Measurements from ENCODE around the gene IL17D.
"Not testable (repeated sequence)": the region's sequence is repeated elsewhere in the genome, so short reads cannot be mapped to it uniquely, and the experiment has no call there.

Gene IL17D, protein sequence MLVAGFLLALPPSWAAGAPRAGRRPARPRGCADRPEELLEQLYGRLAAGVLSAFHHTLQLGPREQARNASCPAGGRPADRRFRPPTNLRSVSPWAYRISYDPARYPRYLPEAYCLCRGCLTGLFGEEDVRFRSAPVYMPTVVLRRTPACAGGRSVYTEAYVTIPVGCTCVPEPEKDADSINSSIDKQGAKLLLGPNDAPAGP

DNA sequence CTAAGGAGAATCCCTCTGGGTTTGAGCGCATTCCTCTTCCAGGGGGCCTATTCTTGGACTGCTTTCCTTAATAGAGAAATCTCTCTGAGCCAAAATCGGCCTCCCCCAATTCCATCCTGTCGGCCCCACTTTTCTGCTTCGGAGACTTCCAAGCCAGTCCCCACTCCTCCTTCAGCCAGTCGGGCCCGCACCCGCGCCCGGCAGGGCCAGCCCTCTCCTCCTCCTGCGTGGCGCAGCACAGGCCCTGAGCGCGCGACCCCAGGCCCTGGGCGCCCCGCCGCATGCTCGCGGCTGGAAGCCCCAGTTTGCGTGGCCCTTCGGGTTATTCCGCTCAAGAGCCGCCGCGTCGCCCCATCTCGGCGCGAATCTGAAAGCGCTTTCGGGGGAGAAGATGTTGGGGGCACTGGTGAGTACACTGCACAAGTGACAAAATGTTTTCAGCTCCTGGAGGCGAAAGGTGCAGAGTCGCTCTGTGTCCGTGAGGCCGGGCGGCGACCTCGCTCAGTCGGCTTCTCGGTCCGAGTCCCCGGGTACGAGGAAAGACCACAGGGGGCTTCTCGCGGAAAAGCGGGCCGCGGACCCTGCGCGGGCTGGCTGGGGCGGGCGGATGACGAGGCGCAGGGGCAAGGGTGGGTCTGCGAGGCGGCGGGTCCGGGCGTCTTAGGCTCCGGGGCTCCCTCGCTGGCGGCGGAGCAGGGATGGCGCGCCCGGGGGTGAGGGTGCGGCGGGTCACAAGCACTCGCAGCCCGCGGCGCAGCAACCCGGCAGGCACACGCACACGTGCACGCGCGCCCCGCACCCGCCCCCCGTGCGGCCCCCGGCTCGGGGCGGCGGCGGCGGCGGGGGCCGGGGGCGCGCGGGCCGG lies at the start of gene IL17D:
TSS of gene IL17D (plus strand) at position 785 of the 865 bp plus-strand sequence. CDS start 303 bp downstream, outside the sequence.
- peak; percentile 83 for DNase-seq (ENCODE audit: low spot score)

DNA sequence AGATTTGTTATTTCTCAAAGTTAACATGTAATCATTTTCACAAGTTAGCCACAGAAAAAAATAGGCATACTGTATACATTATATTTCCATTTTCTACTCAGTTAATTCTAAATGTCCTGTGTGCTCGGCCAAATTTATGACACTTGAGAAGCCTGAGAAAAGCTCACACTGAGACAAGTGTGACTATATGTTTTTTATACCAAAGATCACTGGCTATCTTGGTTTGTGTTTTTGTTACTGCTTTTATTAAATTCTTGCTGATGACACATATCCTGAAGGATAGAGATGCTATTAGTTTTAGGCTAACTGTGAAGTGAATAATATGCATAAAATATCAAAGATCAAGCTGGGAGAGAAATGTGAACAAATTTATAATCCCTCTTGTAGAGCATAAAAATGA lies 49.3 kb upstream of the IL17D start:
- no peak for DNase-seq (ENCODE audit: low spot score)

DNA sequence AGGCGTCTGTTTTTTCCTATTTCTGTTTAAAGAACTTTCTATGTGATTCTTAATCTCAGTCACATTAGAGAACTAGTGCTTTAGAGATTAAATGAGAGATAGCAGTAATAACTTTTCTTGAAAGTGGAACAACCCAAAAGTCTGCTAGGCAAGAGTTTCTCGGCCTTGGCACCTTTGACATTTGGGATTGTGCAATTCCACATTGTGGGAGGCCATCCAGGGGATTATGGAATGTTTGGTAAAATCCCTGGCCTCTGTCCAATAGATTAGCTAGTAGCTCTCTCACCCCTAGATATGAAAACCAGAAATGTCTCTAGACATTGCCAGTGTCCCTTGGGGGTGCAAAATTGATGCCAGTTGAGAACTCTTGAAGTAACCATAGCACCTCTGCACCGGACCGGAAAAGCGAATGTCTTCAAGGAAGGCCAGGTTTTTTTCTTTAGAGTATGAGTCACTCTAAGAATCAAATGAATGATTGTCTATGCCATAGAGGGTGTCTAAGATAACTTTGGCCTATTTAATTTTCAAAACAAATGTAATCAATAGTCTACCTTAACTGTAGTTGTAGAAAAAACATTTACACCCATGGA lies 45.0 kb upstream of the IL17D start:
- DNase-seq (ENCODE audit: low spot score) = no peak

DNA sequence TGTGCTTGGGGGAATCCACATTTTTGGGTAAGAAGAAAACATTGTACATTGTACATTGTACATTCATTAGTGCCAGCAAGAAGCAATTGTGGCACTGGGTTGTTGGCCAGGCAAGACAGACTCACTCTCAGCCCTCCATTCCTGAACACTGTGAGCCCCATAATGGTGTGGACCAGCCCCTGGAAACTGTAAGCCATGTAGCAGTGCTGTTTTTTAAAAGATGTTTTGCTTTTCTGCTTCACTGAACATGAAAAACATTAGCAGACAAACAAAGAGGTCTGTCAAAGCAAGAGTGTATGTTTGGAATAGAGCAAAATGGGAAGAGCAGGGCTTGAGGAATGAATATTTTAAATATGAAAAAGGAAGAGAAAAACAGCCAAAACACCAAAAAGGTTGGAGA lies 39.1 kb upstream of the IL17D start:
- DNase-seq (ENCODE audit: low spot score) = no peak

DNA sequence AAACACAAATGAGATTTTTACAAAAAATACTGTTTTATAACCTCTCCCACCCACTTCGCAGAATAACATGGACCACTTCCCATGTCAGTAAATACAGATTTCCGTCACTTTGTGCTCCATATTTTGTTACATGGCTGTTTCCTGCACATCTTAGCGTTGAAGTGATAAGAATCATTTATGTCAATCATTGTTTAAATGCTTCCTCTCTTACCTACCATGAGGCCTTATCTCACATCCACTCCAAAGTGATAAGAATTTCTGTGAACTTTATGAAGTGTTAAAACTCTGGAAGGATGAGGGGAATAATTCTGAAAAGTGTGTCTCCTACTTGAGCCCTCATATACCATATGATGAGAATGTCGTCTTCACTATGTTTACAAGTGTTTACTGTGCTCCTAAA lies 36.6 kb upstream of the IL17D start:
- no peak for DNase-seq (ENCODE audit: low spot score)

DNA sequence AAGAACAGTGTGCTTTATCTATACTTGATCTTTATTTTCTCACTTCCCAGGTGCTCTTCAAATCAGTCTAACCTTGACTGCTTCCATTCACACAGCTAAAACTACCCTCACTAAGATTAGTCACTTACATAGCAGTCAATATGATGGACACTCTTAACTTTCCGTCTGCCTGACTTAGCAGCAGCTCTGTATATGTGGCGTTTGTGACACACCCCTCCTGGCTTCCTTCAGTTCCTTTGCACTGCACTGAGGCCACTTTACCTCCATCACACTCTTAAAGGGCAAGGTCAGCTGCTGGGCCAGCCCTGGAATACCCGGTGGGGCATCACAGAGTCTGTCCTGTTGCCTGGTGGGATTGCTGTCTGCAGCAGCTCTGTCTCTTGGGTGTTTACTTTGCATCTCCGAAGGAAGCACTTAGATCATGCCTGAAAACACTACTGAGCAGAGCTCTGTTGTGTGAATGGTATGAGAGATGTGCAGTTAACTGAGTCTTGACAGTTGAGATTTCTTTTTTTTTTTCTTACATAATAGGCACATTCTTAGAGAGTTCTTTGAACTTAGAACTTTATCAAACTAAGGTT lies 35.6 kb upstream of the IL17D start:
- DNase-seq (ENCODE audit: low spot score) = no peak

DNA sequence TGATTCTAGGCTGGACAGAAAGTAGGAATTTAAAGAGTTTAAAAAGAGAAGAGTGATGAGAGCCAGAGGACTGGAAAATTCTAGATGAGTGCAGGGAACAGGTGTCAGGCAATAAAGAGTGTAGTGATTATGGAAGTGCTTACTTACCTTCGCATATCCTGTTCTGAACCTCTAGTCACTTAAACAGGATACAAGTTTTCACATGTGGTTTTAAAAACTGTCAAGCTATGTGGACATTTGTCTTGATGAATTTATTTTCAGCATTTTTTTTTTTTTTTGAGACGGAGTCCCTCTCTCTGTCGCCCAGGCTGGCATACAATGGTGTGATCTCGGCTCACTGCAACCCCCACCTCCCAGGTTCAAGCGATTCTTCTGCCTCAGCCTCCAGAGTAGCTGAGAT lies 34.3 kb upstream of the IL17D start:
- no peak for DNase-seq (ENCODE audit: low spot score)

DNA sequence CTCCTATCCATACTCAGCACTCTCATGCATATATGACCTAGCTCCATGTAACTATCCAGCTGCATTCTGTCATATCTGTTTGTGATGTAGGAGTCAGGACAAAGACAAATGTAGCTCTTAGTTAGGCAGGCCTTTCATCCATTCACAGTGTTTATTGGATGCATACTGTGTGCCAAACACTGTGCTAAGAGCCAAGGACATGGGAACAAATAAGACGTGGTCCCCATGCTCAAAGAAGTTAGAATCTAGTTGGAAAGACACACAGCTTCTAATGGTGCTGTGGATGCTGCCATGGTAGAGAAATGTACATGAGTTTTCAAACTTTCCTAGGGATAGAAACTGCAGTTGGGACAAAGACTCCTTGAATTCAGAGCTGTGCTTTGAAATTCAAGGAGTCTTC lies 31.7 kb upstream of the IL17D start:
- no peak for DNase-seq (ENCODE audit: low spot score)

DNA sequence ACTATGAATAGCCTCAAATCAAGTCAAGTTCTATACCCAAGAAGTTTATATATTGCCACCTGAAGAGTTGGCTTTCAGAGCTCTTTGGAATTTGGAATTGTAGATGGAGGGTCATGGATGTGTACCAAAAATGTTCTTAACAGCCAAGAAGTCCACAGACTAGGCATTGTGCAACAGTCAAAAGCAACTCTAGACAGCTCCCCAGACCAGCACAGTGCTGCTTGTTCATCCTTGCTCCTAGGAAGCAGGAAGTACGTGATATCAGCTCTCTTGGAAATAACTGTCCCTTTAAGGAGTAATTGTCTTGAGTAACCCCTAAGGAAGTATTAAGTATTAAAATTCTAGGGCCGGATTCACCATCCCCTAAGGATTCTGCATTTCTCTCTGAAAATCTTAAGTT lies 30.7 kb upstream of the IL17D start:
- no peak for DNase-seq (ENCODE audit: low spot score)

DNA sequence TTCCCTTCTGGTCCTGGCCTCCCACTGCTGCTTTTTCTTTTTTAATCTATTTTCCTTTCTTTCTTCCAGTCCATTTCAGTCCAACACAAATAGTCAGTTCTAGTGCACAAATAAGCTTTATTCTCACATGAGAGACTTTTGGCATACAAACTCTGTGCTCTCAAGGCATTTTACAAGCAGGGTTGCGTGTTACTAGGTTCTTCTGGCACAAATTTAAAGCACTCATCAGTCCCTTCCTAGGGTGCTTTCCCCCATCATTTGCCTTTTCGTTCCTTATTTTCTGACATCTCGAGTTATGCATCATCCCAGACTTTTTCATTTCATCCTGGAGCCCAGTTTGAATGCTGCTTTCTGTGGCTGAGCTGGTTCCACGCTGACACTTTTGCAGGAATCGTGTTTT lies 29.8 kb upstream of the IL17D start:
- DNase-seq (ENCODE audit: low spot score) = no peak

DNA sequence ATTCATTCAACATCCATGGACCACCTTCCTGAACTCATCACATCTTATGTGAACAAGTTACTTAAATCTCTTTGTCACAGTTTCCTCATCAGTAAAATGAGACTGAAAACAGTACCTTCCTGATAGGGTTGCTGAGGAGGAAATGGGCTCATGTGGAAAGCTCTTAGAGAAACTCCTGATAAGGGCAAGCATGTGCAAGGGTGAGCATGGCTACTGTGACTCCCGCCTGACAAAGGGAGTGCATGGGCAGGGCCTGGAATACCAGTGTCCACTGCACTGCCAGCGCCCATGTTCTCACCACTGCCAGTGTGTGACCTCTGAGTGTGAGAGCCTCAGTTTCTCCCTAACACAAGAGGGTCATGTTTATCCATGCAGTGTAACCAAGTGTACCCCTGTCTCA lies 27.3 kb upstream of the IL17D start:
- DNase-seq (ENCODE audit: low spot score) = no peak

DNA sequence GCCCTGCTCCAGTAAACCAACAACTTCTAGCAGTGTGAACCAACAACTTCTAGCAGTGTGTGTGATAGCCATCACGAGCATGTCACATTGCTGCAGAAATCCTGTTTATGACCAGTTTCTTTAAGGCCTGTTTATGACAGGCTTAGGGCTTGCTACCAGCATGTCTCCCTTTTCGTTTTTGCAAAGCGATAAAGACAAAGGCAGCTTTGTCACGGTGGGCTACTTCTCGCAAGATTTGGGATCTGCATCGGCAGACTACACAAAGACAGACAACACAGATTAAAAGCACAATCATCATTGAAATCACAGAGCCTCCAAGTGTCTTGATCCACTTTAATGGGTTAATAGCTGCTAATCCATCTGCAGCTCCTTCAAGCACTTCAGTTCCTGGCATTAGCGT lies 24.9 kb upstream of the IL17D start:
- not testable (repeated sequence) for DNase-seq (ENCODE audit: low spot score)

DNA sequence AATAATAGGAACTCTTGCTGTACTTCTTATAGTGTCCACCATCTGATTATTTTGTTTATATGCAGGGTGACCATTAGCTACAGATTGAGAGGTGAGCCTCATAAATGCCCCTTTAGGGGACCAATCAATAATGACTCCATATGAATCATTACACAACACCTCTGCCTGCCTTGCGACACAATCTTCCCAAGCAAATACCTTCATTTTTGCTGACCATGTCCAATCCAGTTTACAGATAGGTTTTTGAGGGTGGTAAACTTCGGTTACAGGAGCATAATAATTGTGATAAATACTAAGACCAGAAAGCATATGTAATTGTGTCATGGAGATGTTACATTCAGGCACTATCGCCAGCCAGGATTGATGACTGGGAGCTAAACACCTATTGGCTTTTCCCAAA lies 23.6 kb upstream of the IL17D start:
- no peak for DNase-seq (ENCODE audit: low spot score)

DNA sequence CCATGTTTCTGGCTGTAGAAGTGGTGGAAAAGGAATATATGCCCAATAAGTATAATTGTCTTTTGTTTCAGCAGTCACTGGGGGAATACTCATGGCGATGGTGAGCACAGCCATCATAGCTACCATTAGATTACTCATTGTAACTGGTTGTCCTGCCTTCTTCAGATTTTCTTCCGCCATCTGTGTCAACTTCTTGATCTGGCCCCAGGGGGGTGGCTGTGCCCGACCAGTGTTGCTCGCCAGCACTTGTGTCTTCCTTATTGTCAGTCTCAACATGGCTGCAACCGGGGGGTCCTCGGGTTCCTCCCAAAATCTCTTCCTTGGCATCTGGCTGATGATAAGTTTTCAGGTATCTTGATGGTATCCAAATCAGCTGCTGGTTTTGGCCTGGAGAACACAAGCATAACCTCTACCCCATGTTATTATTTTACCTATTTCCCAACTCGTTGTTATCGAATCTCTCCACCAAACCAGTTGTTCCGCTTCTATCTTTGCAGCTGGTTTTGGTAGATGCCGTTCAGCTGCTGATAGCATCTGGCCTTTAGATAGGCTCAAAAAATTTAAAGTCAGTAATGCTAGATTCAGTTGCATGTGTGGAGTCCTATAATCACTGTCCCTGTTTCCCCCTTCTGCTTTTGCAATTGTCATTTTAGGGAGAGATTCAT lies 23.0 kb upstream of the IL17D start:
- no peak for DNase-seq (ENCODE audit: low spot score)

DNA sequence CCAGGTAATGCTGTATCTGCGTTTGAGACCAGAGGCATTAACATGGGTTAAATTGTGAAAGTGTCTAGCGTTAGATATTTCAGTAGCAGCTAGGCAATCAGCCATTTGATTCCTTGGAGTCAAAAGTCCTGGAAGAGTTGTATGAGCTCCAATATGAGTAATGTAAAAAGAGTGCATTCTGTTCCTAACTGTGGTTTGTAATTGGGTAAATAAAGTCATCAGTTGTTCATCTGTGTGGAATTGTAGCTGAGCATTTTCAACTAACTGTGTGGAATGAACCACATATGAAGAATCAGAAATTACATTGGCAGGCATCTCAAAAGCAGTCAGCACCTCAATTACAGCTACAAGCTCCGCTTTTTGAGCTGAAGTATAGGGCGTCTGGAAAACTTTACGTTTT lies 22.0 kb upstream of the IL17D start:
- DNase-seq (ENCODE audit: low spot score) = not testable (repeated sequence)

DNA sequence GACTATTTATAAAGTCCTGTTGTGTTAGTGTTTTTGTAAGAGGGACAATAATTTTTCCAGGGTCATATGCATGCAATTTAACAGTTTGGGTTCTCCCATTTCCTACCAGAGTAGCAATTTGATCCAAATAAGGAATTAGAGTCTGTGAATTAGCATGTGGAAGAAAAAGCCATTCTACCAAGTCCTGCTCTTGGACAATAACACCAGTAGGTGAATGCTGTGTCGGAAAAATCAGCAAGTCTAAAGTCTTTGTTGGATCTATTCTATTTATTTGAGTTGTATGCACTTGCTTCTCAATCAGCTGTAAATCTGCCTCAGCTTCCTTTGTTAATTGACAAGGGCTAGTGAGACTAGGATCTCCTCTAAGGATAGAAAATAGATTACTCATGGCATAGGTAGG lies 21.4 kb upstream of the IL17D start:
- no peak for DNase-seq (ENCODE audit: low spot score)

DNA sequence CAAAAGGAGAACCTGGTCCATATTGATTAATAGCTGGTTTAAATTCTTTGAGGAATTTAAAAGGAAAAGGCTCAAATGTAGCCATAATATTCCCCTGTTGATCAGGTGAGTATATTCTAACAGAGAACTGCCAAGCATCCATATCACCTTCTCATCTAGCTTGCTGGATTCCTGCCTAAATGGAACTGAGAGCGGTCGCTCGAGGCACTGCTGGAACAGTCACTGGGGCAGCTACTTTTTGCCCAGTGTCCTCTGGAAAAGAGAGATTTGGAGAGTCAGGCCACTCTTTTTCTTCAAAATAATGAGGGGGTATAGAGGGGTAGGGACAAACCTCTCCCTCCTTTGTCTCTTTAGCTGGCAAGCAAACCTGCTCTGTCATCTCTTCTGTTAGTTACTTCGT lies 19.5 kb upstream of the IL17D start:
- no peak for DNase-seq (ENCODE audit: low spot score)

DNA sequence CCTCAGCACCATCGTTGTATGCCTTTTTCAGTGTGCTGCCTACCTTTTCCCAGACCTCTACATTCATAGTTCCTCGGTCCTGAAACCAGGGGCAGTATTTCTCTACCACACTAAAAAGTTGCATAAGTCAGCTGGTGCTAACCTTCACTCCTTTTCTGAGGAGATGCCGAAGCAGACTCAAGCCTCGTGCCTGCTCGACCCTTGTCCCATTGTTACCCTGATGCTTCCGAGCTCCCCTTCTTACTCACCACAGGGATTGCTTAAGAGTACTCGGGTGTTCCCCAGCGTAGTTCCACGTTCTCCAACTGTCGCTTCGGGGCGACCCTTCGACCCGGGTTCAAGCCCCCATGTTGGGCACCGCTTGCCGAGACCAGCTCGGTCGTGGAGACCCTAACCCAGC lies 19.0 kb upstream of the IL17D start:
- no peak for DNase-seq (ENCODE audit: low spot score)

DNA sequence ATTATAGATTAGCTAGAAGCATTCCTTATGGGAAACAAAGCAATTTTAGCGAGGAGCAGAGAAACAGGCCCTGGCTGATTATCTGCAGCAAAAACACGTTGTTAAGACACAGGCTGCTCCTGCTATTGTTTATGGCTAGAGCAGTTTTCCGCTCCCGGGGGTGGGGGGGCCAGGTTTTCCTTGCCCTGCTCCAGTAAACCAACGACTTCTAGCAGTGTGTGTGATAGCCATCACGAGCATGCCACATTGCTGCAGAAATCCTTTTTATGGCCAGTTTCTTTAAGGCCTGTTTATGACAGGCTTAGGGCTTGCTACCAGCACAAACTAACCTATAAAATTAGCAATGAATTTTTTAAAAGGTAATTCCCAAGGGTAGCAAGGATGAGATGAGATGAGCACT lies 18.4 kb upstream of the IL17D start:
- no peak for DNase-seq (ENCODE audit: low spot score)

DNA sequence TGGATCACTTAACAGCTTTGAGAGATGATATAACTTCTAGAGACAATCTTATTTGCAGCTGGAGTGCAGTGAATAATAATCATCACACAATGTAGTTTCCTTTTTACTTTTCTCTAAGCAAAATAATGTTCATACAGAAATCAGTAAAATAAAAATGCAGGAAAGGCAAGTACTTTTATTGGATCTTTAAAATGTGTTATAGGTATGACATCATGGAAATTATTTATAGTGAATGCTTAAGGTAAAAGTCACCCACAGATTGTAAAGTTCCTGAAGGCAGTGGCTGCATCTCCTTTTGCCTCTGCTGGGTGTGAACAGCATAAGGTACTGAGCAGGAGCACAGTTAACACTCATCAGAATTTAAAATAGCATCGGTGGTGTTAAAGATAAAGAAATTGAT lies 17.3 kb upstream of the IL17D start:
- no peak for DNase-seq (ENCODE audit: low spot score)

DNA sequence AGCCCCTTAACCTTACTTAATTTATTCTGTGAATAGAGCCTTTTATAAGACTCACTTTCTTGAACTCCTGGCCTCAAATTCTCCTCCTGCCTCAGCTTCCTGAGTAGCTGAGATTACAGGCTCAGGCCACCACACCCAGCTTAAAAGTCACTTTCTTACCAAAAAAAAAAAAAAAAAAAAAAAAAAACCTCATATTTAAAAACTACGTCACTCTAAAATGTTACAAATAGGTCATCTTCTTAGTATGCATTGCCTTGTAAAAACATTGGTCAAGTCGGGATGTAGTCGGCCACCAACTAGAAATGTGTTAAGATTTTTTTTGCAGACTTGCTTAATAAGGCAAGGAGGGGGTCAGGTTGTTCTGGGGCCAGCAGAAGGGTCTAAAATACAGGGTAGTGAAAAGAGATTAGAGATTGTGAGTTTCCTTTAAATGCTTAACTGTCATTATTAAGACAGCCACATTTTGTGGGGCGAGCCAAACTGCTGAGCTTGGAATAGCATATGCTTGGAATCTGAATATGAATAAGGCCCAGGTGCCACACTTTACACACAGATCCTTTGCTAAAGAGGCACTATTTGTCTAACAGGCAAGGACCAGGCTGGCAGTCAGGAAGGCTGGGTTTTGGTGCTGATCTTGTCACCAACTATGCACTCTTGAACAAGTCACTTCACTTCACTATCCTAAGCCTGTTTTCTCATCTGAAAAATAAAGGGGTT lies 16.5 kb upstream of the IL17D start:
- DNase-seq (ENCODE audit: low spot score) = no peak

DNA sequence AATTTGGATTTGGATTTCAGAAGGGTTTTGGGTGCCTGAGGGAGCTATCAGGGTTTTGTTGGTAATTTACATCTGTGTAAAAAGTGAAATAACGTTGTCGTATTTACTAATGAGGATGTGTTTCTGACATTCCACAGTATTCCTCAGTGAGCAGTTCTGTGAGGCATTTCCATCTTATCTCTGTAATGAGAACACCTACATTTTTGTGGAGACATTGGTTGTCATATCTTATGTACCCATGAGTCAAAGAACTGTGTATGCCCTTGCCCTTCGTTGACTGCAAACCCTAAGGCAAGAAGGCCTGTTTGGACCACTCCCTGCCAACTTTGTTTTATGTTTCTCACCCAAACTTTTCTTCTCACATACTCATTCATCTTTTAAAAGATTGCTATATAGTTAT lies 14.2 kb upstream of the IL17D start:
- no peak for DNase-seq (ENCODE audit: low spot score)

Data from D341Med (cell line).